VCaP (cell line): ENCODE results near the gene SPSB1.

Experiments
- H3K27ac ChIP-seq: fragments of 450-650 bp; 2 replicates; pipeline ENCODE4 v1.5.1; 2017
- TF ChIP-seq, protein P1 (sequence below): fragments of 450-650 bp; conservative IDR thresholded peaks from 2 replicates; pipeline ENCODE4 v1.5.1; 2017; ENCODE audit warnings: mild to moderate bottlenecking, moderate library complexity

SPSB1 gene

DNA sequence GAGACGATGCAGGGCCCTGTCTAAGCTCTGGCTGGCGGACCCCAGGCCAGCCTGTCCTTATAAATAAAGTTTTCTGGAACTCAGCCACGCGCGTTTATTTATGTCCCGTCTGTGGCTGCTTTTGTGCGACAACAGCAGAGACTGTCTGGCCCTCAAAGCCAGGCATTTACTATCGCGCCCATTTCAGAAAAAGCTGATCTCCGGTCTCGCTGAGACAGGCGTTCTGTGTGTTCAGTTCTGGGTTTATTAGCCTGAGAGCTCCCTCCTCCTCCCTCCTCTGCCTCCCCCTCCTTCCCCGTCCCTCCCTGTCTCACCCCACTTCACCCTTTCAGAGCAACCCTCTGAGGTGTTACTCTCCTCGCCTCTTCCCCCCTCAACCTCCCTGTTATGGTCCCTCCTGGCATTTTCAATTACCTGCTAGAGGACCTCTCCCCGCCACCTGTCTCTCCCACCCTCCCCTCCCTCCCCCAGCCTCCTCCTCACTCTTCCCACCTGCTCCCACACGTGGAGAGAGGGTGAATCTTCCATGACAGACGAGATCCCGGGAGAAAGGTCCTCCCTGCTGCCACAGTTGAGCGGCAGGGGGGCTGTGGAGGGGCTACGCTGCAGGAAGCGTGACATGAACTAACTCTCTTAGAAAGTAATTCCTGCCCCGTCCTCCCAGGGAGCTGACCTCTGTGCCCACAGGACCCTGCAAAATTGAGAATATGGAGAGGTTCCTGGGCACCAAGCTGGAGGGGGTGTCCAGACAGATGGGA lies 59.9 kb downstream of the SPSB1 start:
- no peak overlapping the region for H3K27ac ChIP-seq
- TF ChIP-seq, protein P1, sequence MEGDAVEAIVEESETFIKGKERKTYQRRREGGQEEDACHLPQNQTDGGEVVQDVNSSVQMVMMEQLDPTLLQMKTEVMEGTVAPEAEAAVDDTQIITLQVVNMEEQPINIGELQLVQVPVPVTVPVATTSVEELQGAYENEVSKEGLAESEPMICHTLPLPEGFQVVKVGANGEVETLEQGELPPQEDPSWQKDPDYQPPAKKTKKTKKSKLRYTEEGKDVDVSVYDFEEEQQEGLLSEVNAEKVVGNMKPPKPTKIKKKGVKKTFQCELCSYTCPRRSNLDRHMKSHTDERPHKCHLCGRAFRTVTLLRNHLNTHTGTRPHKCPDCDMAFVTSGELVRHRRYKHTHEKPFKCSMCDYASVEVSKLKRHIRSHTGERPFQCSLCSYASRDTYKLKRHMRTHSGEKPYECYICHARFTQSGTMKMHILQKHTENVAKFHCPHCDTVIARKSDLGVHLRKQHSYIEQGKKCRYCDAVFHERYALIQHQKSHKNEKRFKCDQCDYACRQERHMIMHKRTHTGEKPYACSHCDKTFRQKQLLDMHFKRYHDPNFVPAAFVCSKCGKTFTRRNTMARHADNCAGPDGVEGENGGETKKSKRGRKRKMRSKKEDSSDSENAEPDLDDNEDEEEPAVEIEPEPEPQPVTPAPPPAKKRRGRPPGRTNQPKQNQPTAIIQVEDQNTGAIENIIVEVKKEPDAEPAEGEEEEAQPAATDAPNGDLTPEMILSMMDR = no peak

DNA sequence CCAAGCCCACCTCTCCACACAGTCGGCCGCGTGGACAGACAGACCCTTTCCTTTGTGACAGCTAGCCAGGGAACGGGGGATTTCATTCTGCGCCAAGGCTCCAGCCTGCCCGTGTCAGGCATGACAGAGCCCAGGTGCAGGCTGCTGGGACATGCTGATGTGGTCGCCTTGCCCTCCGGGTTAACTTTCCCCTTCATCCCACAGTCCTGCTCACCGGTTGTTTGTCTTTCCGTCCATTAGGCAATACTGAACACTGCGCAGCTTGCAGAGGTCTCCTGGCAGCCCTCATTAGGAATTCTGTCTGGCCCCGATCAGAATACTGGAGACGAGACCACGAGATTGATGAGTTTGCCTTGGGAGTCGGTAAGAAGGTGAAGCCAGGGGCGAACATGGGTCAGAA lies 62.8 kb downstream of the SPSB1 start:
- TF ChIP-seq, protein P1 = no peak
- H3K27ac ChIP-seq = no peak overlapping the region

DNA sequence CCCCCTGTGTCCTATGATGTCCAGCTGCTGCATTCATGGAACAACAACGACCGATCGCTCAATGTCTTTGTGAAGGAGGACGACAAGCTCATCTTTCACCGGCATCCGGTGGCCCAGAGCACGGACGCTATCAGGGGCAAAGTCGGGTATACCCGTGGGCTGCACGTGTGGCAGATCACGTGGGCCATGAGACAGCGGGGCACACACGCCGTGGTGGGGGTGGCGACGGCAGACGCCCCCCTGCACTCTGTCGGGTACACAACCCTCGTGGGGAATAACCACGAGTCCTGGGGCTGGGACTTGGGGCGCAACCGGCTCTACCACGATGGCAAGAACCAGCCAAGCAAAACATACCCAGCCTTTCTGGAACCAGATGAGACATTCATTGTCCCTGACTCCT lies 63.3 kb downstream of the SPSB1 start:
- TF ChIP-seq, protein P1 = no peak
- H3K27ac ChIP-seq = no peak overlapping the region

DNA sequence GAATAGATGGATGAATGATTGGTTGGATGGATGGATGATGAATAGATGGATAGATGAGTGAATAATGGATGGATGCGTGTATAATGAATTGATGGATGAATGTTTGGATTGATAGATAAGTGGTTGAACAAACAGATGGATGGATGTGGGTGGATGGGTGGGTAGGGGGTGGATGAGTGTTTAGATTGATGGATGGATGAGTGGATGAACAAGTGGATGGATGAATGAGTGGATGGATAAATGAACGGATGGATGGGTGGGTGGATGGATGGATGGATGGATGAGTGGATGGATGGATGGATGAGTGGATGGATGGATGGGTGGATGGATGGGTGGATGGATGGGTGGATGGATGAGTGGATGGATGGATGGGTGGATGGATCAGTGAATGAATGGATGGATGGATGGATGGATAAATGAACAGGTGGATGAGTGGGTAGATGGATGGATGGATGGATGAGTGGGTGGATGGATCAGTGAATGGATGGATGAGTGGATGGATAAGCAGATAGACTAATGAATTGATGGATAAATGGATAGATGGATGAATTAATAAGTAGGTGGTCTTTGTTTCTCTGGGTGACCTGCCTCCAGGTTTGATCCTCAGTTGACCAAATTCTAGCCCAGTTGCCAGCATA lies 64.3 kb downstream of the SPSB1 start:
- TF ChIP-seq, protein P1 = no peak
- no peak overlapping the region for H3K27ac ChIP-seq

GRCh38 chr1:9357958-9358357 lies 65.3 kb downstream of the SPSB1 start:
- TF ChIP-seq, protein P1 = no peak
- no peak overlapping the region for H3K27ac ChIP-seq

DNA sequence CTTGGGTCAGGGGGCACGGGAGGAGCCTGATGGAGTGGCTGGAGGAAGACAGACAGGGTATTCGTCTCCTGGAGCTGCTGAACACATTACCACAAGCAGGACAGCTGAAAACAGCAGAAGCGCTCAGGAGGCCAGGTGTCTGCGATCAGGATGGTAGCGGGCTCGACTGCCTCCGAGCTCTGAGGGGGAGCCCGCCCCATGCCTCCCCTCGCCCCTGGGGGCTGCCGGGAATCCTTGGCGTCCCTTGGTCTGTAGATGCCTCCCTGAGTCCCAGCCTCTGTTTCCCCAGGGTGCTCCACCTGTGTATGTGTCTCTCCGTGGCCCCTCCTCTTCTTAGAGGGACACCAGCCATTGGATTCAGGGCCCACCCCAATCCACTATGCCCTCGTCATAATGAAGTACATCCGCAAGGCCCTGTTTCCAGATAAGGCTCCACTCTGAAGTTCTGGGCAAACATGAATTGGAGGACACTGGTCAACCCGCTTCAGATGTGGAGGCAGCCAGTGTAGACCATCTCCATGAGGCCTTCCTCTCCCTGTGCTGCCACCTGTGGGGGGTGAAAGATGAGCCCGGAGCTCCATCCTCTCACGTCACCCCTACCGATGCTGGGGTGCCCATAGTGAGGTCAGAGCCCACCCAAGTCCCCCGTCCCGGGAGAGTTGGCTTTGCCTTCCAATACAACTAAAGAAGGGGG lies 67.8 kb downstream of the SPSB1 start:
- no peak overlapping the region for H3K27ac ChIP-seq
- TF ChIP-seq, protein P1 = no peak

DNA sequence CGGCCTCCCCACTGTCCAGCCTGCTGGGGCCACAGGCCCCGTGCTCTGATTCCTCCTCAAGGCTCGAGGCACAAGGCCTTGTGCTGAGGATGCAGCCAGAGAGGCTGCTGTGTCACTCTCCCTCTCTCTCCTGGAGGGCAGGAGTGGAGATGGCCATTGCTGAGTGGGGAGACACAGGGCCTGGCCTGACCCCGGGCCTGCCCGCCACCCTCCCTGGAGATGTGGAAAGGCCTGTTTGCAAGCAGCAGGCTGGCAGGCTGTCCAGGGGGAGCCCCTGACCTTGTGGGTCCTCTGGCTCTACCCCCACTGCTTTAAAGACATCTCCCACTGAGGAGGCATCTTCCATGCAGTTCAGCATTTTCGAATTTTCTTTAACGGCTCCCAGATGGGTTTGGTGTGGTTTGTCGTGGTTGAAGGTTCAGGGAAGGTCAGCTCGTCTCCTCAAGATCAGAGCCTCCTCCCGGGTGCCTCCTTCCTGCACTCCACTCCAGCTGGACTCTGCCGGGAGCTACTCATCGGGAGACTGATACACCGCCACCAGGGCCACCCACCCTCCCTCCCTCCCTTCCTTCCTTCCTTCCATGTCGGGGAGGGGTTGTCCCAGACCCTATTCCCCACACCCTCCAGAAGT lies 69.1 kb downstream of the SPSB1 start:
- TF ChIP-seq, protein P1 = no peak
- no peak overlapping the region for H3K27ac ChIP-seq
